H1 (cell line): ENCODE measurements around the gene NAA10.

Experiments
- CEBPB ChIP-seq: IDR thresholded peaks from 2 replicates; pipeline ENCODE4 v1.6.1; 2012; ENCODE audit warnings: low read depth, low read length
- CHD2 ChIP-seq: IDR thresholded peaks from 2 replicates; pipeline ENCODE4 v1.6.1; 2012; ENCODE audit warnings: low read length, improper control_type of control experiment
- EZH2 ChIP-seq: fragments of 200-600 bp; sonication (generic); IDR thresholded peaks from 2 replicates; pipeline ENCODE4 v1.7.1; 2012; ENCODE audit warnings: low read depth, mild to moderate bottlenecking, moderate library complexity, low read length, inconsistent platforms; ENCODE audit not compliant: severe bottlenecking
- JUND ChIP-seq: IDR thresholded peaks from 2 replicates; pipeline ENCODE4 v1.6.1; 2011; ENCODE audit warnings: mild to moderate bottlenecking, improper control_type of control experiment, low read length
- KDM1A ChIP-seq: fragments of 200-600, 300-600 bp; sonication (generic); IDR thresholded peaks from 2 replicates; pipeline ENCODE4 v1.7.1; 2016; ENCODE audit warnings: mild to moderate bottlenecking, low read length, borderline replicate concordance
- MAFK ChIP-seq: IDR thresholded peaks from 2 replicates; pipeline ENCODE4 v1.6.1; 2012; ENCODE audit warnings: low read depth, mild to moderate bottlenecking, improper control_type of control experiment, low read length
- MAX ChIP-seq: IDR thresholded peaks from 2 replicates; pipeline ENCODE4 v1.6.1; 2012; ENCODE audit warnings: inconsistent platforms
- NANOG ChIP-seq: IDR thresholded peaks from 2 replicates; pipeline ENCODE4 v1.6.1; 2011; ENCODE audit warnings: low read length, low read depth, mild to moderate bottlenecking, inconsistent platforms; ENCODE audit not compliant: insufficient read depth, poor library complexity, severe bottlenecking
- POLR2A ChIP-seq, 2 experiments: IDR thresholded peaks; 1 replicate in 1 of 2; 2 replicates in 1 of 2; pipeline ENCODE4 v1.6.1; 2011; ENCODE audit warnings: low read depth in 2 of 2, low read length in 2 of 2, mild to moderate bottlenecking in 2 of 2; ENCODE audit errors: control extremely low read depth in 1 of 2
- YY1 ChIP-seq: IDR thresholded peaks from 2 replicates; pipeline ENCODE4 v1.6.1; 2011; ENCODE audit warnings: low read depth, mild to moderate bottlenecking, low read length
- ZNF274 ChIP-seq: IDR thresholded peaks from 2 replicates; pipeline ENCODE4 v1.7.0; 2012; ENCODE audit warnings: low read length, borderline replicate concordance; ENCODE audit errors: extremely low read depth
- TF ChIP-seq, protein P1 (sequence below), 3 experiments: IDR thresholded peaks; 1 replicate in 2 of 3; 2 replicates in 1 of 3; pipeline versions ENCODE4 v1.5.1 to v1.6.1; 2011; ENCODE audit warnings: low read length in 3 of 3, mild to moderate bottlenecking in 3 of 3, inconsistent platforms in 2 of 3, low read depth in 1 of 3, moderate library complexity in 1 of 3; ENCODE audit not compliant: insufficient read depth in 1 of 3; ENCODE audit errors: control extremely low read depth in 1 of 3

- TF ChIP-seq MAFK (no peak), CEBPB (no peak), EZH2 (no peak), CHD2 (no peak), JUND (no peak), NANOG (no peak), YY1 (no peak), KDM1A (no peak), MAX (no peak), POLR2A (IDR thresholded peaks at IDR 0.05; ENCODE audit: control extremely low read depth in 1 of 2, low read depth in 2 of 2, low read length in 2 of 2) (no peak), ZNF274 (no peak)
- TF ChIP-seq, protein P1, sequence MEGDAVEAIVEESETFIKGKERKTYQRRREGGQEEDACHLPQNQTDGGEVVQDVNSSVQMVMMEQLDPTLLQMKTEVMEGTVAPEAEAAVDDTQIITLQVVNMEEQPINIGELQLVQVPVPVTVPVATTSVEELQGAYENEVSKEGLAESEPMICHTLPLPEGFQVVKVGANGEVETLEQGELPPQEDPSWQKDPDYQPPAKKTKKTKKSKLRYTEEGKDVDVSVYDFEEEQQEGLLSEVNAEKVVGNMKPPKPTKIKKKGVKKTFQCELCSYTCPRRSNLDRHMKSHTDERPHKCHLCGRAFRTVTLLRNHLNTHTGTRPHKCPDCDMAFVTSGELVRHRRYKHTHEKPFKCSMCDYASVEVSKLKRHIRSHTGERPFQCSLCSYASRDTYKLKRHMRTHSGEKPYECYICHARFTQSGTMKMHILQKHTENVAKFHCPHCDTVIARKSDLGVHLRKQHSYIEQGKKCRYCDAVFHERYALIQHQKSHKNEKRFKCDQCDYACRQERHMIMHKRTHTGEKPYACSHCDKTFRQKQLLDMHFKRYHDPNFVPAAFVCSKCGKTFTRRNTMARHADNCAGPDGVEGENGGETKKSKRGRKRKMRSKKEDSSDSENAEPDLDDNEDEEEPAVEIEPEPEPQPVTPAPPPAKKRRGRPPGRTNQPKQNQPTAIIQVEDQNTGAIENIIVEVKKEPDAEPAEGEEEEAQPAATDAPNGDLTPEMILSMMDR (IDR thresholded peaks at IDR 0.05; ENCODE audit: control extremely low read depth in 1 of 3, insufficient read depth in 1 of 3, low read depth in 1 of 3, low read length in 3 of 3), result no peak
These were observed 19.9 kb upstream of the NAA10 start for GRCh38 chrX:153954558-153955227.
